ENCODE measurements around the gene PEX6.

The PEX6 gene

GRCh38 chr6:42936398-42936797 is 42.6 kb downstream of the PEX6 start:
- DNase-seq (ENCODE audit: low spot score) = no peak
- Histone ChIP-seq H3K23ac (ENCODE audit: low read depth, low read length, poor library complexity) (no peak overlapping the region), H3K27ac (replicated peaks; ENCODE audit: low read length) (no peak overlapping the region), H3K4me1 (ENCODE audit: control insufficient read depth in 2 of 2, insufficient read depth in 1 of 2, low read depth in 1 of 2, low read length in 2 of 2) (no peaks in the 10 kb centered on the region), H4K91ac (ENCODE audit: low read depth, low read length, poor library complexity) (no peak overlapping the region), H2BK15ac (ENCODE audit: low read length) (no peak overlapping the region), H2AK5ac (ENCODE audit: low read depth, low read length) (no peak overlapping the region), H3K9me3 (replicated peaks in 1 of 2; ENCODE audit: control insufficient read depth in 2 of 2, insufficient read depth in 1 of 2, low read depth in 1 of 2, low read length in 2 of 2) (peaks cover 0 to 3% of the 10 kb centered on the region in 2 donors), H3K79me1 (ENCODE audit: low read depth, low read length) (peaks cover 14% of the 10 kb centered on the region), H2BK12ac (ENCODE audit: low read length) (no peak overlapping the region), H3K18ac (ENCODE audit: low read length) (no peak overlapping the region), H2BK5ac (ENCODE audit: low read length) (no peak overlapping the region), H3K4me3 (ENCODE audit: low read length in 2 of 2) (no peak overlapping the region), H3K36me3 (replicated peaks in 1 of 2; ENCODE audit: control insufficient read depth in 2 of 2, insufficient read depth in 2 of 2, low read length in 2 of 2) (peaks cover 55 to 95% of the 10 kb centered on the region in 2 donors), H4K8ac (ENCODE audit: low read depth, low read length) (no peak overlapping the region), H2BK120ac (ENCODE audit: low read depth, low read length) (no peak overlapping the region), H3K4me2 (ENCODE audit: insufficient read depth, low read length, poor library complexity, severe bottlenecking) (no peak overlapping the region), H3K9ac (ENCODE audit: low read depth, low read length, poor library complexity) (no peak overlapping the region), H3K4ac (ENCODE audit: low read length) (no peak overlapping the region), H2AFZ (ENCODE audit: low read length) (no peak overlapping the region), H3K14ac (ENCODE audit: low read length) (no peak overlapping the region), H3K27me3 (ENCODE audit: control insufficient read depth in 3 of 3, insufficient read depth in 3 of 3, low read depth in 1 of 3, low read length in 3 of 3) (no peaks in the 10 kb centered on the region)
- WGBS, 2 donors (ENCODE audit: extremely low coverage in 2 of 2, insufficient read length in 2 of 2, insufficient replicate concordance in 1 of 2) = no CpG with 5 or more reads among the region's 11 CpGs

DNA sequence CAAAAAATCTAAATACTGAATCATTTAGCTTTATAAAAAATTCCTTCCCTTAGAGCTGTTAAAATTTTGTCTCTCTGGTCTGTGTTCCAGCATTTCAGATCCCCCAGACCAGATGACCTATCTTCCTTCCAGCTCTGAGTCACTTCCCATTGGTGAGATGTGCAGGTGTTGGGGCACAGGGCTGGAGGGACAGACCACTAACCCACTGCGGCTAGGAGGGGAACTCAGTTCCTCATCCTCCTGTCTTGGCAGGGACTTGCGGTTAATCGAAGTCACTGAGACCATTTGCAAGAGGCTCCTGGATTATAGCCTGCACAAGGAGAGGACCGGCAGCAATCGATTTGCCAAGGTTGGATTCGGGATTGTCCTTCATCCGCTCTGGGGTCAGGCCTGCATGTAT is 43.7 kb downstream of the PEX6 start:
- H3K36me3 ChIP-seq (replicated peaks in 1 of 2; ENCODE audit: control insufficient read depth in 2 of 2, insufficient read depth in 2 of 2, low read length in 2 of 2) = peaks cover 50 to 90% of the 10 kb centered on the region in 2 donors
- no peak overlapping the region for H2BK5ac ChIP-seq (ENCODE audit: low read length)
- H3K27ac ChIP-seq (replicated peaks; ENCODE audit: low read length) = no peak overlapping the region
- no peak overlapping the region for H4K8ac ChIP-seq (ENCODE audit: low read depth, low read length)
- peaks cover 11% of the 10 kb centered on the region for H3K79me1 ChIP-seq (ENCODE audit: low read depth, low read length)
- H4K91ac ChIP-seq (ENCODE audit: low read depth, low read length, poor library complexity) = no peak overlapping the region
- no CpG with 5 or more reads among the region's 7 CpGs for WGBS, 2 donors (ENCODE audit: extremely low coverage in 2 of 2, insufficient read length in 2 of 2, insufficient replicate concordance in 1 of 2)
- H3K23ac ChIP-seq (ENCODE audit: low read depth, low read length, poor library complexity) = no peak overlapping the region
- H3K18ac ChIP-seq (ENCODE audit: low read length) = no peak overlapping the region
- no peak overlapping the region for H3K14ac ChIP-seq (ENCODE audit: low read length)
- H3K4me1 ChIP-seq (ENCODE audit: control insufficient read depth in 2 of 2, insufficient read depth in 1 of 2, low read depth in 1 of 2, low read length in 2 of 2) = peaks cover 0 to 2% of the 10 kb centered on the region in 2 donors
- H3K27me3 ChIP-seq (ENCODE audit: control insufficient read depth in 3 of 3, insufficient read depth in 3 of 3, low read depth in 1 of 3, low read length in 3 of 3) = no peaks in the 10 kb centered on the region
- peak overlapping the region in 1 of 2 donors; percentile 37 for H3K4me3 ChIP-seq (ENCODE audit: low read length in 2 of 2)
- no peak overlapping the region for H3K4ac ChIP-seq (ENCODE audit: low read length)
- H2AK5ac ChIP-seq (ENCODE audit: low read depth, low read length) = no peak overlapping the region
- no peak overlapping the region for H2BK12ac ChIP-seq (ENCODE audit: low read length)
- peaks cover 0 to 3% of the 10 kb centered on the region in 2 donors for H3K9me3 ChIP-seq (replicated peaks in 1 of 2; ENCODE audit: control insufficient read depth in 2 of 2, insufficient read depth in 1 of 2, low read depth in 1 of 2, low read length in 2 of 2)
- no peak overlapping the region for H2BK120ac ChIP-seq (ENCODE audit: low read depth, low read length)
- DNase-seq (ENCODE audit: low spot score) = no peak
- H2AFZ ChIP-seq (ENCODE audit: low read length) = no peak overlapping the region
- H3K9ac ChIP-seq (ENCODE audit: low read depth, low read length, poor library complexity) = no peak overlapping the region
- no peak overlapping the region for H2BK15ac ChIP-seq (ENCODE audit: low read length)
- H3K4me2 ChIP-seq (ENCODE audit: insufficient read depth, low read length, poor library complexity, severe bottlenecking) = no peak overlapping the region

GRCh38 chr6:42933205-42933604 is 45.8 kb downstream of the PEX6 start:
- Histone ChIP-seq H2BK120ac (ENCODE audit: low read depth, low read length) (no peak overlapping the region), H3K27me3 (ENCODE audit: control insufficient read depth in 3 of 3, insufficient read depth in 3 of 3, low read depth in 1 of 3, low read length in 3 of 3) (no peaks in the 10 kb centered on the region), H3K27ac (replicated peaks; ENCODE audit: low read length) (no peak overlapping the region), H3K36me3 (replicated peaks in 1 of 2; ENCODE audit: control insufficient read depth in 2 of 2, insufficient read depth in 2 of 2, low read length in 2 of 2) (peaks cover 36 to 70% of the 10 kb centered on the region in 2 donors), H3K4ac (ENCODE audit: low read length) (no peak overlapping the region), H3K18ac (ENCODE audit: low read length) (no peak overlapping the region), H2AFZ (ENCODE audit: low read length) (no peak overlapping the region), H2AK5ac (ENCODE audit: low read depth, low read length) (no peak overlapping the region), H3K9me3 (replicated peaks in 1 of 2; ENCODE audit: control insufficient read depth in 2 of 2, insufficient read depth in 1 of 2, low read depth in 1 of 2, low read length in 2 of 2) (peaks cover 0 to 3% of the 10 kb centered on the region in 2 donors), H4K91ac (ENCODE audit: low read depth, low read length, poor library complexity) (no peak overlapping the region), H3K23ac (ENCODE audit: low read depth, low read length, poor library complexity) (no peak overlapping the region), H4K8ac (ENCODE audit: low read depth, low read length) (no peak overlapping the region), H3K9ac (ENCODE audit: low read depth, low read length, poor library complexity) (no peak overlapping the region), H3K4me3 (ENCODE audit: low read length in 2 of 2) (no peak overlapping the region), H3K4me2 (ENCODE audit: insufficient read depth, low read length, poor library complexity, severe bottlenecking) (no peak overlapping the region), H2BK5ac (ENCODE audit: low read length) (no peak overlapping the region), H3K4me1 (ENCODE audit: control insufficient read depth in 2 of 2, insufficient read depth in 1 of 2, low read depth in 1 of 2, low read length in 2 of 2) (peaks cover 3 to 4% of the 10 kb centered on the region in 2 donors), H2BK12ac (ENCODE audit: low read length) (no peak overlapping the region), H3K79me1 (ENCODE audit: low read depth, low read length) (peaks cover 11% of the 10 kb centered on the region), H2BK15ac (ENCODE audit: low read length) (no peak overlapping the region), H3K14ac (ENCODE audit: low read length) (no peak overlapping the region)
- DNase-seq (ENCODE audit: low spot score) = no peak
- no CpG with 5 or more reads among the region's 3 CpGs for WGBS, 2 donors (ENCODE audit: extremely low coverage in 2 of 2, insufficient read length in 2 of 2, insufficient replicate concordance in 1 of 2)

DNA sequence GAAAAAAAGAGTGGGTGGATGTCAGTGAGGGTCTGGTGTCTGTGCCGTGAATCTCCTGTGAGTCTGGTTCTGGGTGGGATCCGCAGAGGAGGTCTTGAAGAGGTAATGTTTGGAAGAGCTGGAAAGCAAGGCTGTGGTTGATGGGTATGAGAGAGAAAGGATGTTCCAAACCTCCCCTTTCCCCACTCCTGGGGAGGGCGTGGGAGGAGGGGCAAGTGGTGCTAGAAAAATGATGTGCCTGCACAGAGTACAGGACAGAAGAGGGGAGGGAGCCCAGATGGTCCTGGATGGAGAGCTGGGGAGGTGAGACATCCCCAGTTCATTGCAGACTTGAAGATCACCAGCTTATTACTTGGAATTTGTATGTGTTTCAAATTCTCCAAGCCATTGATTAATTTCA is 46.6 kb downstream of the PEX6 start:
- no peak overlapping the region for H4K91ac ChIP-seq (ENCODE audit: low read depth, low read length, poor library complexity)
- no CpG with 5 or more reads among the region's 3 CpGs for WGBS, 2 donors (ENCODE audit: extremely low coverage in 2 of 2, insufficient read length in 2 of 2, insufficient replicate concordance in 1 of 2)

More for the DNA sequence above, 46.6 kb downstream of the PEX6 start:
- no peak overlapping the region for H3K27ac ChIP-seq (replicated peaks; ENCODE audit: low read length)
- peaks cover 9% of the 10 kb centered on the region for H3K79me1 ChIP-seq (ENCODE audit: low read depth, low read length)
- no peak overlapping the region for H2BK120ac ChIP-seq (ENCODE audit: low read depth, low read length)
- no peak overlapping the region for H2BK12ac ChIP-seq (ENCODE audit: low read length)
- H3K36me3 ChIP-seq (replicated peaks in 1 of 2; ENCODE audit: control insufficient read depth in 2 of 2, insufficient read depth in 2 of 2, low read length in 2 of 2) = peaks cover 28 to 62% of the 10 kb centered on the region in 2 donors
- no peak overlapping the region for H3K4me2 ChIP-seq (ENCODE audit: insufficient read depth, low read length, poor library complexity, severe bottlenecking)
- H2AK5ac ChIP-seq (ENCODE audit: low read depth, low read length) = no peak overlapping the region
- H3K4ac ChIP-seq (ENCODE audit: low read length) = no peak overlapping the region
- no peak overlapping the region for H4K8ac ChIP-seq (ENCODE audit: low read depth, low read length)
- peaks cover 0 to 3% of the 10 kb centered on the region in 2 donors for H3K9me3 ChIP-seq (replicated peaks in 1 of 2; ENCODE audit: control insufficient read depth in 2 of 2, insufficient read depth in 1 of 2, low read depth in 1 of 2, low read length in 2 of 2)
- no peak overlapping the region for H2BK15ac ChIP-seq (ENCODE audit: low read length)
- no peak overlapping the region for H3K23ac ChIP-seq (ENCODE audit: low read depth, low read length, poor library complexity)
- no peak overlapping the region for H2BK5ac ChIP-seq (ENCODE audit: low read length)
- H3K18ac ChIP-seq (ENCODE audit: low read length) = no peak overlapping the region
- no peaks in the 10 kb centered on the region for H3K27me3 ChIP-seq (ENCODE audit: control insufficient read depth in 3 of 3, insufficient read depth in 3 of 3, low read depth in 1 of 3, low read length in 3 of 3)
- H3K14ac ChIP-seq (ENCODE audit: low read length) = no peak overlapping the region
- no peak for DNase-seq (ENCODE audit: low spot score)
- H2AFZ ChIP-seq (ENCODE audit: low read length) = no peak overlapping the region
- no peak overlapping the region for H3K9ac ChIP-seq (ENCODE audit: low read depth, low read length, poor library complexity)
- H3K4me3 ChIP-seq (ENCODE audit: low read length in 2 of 2) = no peak overlapping the region
- H3K4me1 ChIP-seq (ENCODE audit: control insufficient read depth in 2 of 2, insufficient read depth in 1 of 2, low read depth in 1 of 2, low read length in 2 of 2) = peaks cover 4% of the 10 kb centered on the region in 2 donors
